OCI-LY7 (cell line): ENCODE results near the gene BLM. TPM values are rescaled to one million over a fixed set of nuclear protein-coding genes. Genes with fewer than 3 reads are reported as not detected.

Experiments used
- BruUV-seq: library from RNA; stranded (reverse); fragments of 400-500 nt; replicated peaks from 2 replicates; lab custom pipeline; 2021; lab: Mats Ljungman, UMichigan
- CTCF ChIA-PET: fragments of 300-600 bp; sonication (Branson Sonifier 250); formaldehyde crosslinking; loops from one replicate; lab custom pipeline; 2022; ENCODE audit warnings: antibody characterized with exemption; ENCODE audit not compliant: unreplicated experiment; lab: Charles Lee
- POLR2A ChIA-PET: fragments of 300-600 bp; sonication (Branson Sonifier 250); formaldehyde crosslinking; loops from one replicate; lab custom pipeline; 2022; ENCODE audit warnings: antibody characterized with exemption; lab: Charles Lee
- DNase-seq: peaks from one replicate; pipeline ENCODE4 v3.0.0-alpha.2; 2015; ENCODE audit warnings: low spot score
- H2AFZ ChIP-seq: fragments of 200-600 bp; sonication (generic), shearing (Covaris generic); 2 replicates; pipeline ENCODE4 v1.6.1; 2014; ENCODE audit warnings: mild to moderate bottlenecking, antibody characterized with exemption, low read length, moderate library complexity
- H3K27ac ChIP-seq: fragments of 200-600 bp; sonication (generic); 2 replicates; pipeline ENCODE4 v1.5.1; 2014; ENCODE audit warnings: mixed run types, low read depth, mild to moderate bottlenecking, moderate library complexity, low read length, inconsistent platforms; ENCODE audit not compliant: poor library complexity, severe bottlenecking
- H3K36me3 ChIP-seq: fragments of 200-600 bp; sonication (generic); 2 replicates; pipeline ENCODE4 v1.6.1; 2014; ENCODE audit warnings: mild to moderate bottlenecking, antibody characterized with exemption, low read length, moderate library complexity, mixed read lengths; ENCODE audit not compliant: insufficient read depth
- H3K4me1 ChIP-seq: fragments of 200-600 bp; sonication (generic); 2 replicates; pipeline ENCODE4 v1.5.1; 2014; ENCODE audit warnings: mild to moderate bottlenecking, low read length; ENCODE audit not compliant: insufficient read depth, poor library complexity, severe bottlenecking
- H3K4me2 ChIP-seq: fragments of 200-600 bp; sonication (generic); 2 replicates; pipeline ENCODE4 v1.6.1; 2014; ENCODE audit warnings: mild to moderate bottlenecking, low read length
- H3K4me3 ChIP-seq: fragments of 200-600 bp; sonication (generic); 2 replicates; pipeline ENCODE4 v1.5.1; 2014; ENCODE audit warnings: mild to moderate bottlenecking, low read depth, low read length; ENCODE audit not compliant: poor library complexity, severe bottlenecking
- H3K79me2 ChIP-seq: fragments of 200-600 bp; sonication (generic); 2 replicates; pipeline ENCODE4 v1.6.1; 2016; ENCODE audit warnings: low read depth, mild to moderate bottlenecking, low read length, moderate library complexity, mixed read lengths; ENCODE audit not compliant: insufficient read depth
- H3K9me2 ChIP-seq: fragments of 200-600 bp; sonication (generic); 2 replicates; pipeline ENCODE4 v1.6.1; 2016; ENCODE audit warnings: mild to moderate bottlenecking, low read length, mixed read lengths; ENCODE audit not compliant: insufficient read depth
- H3K9me3 ChIP-seq: fragments of 200-600 bp; sonication (generic); 2 replicates; pipeline ENCODE4 v1.6.1; 2014; ENCODE audit warnings: mild to moderate bottlenecking, mixed run types, low read length, mixed read lengths
- H4K20me1 ChIP-seq: fragments of 200-600 bp; sonication (generic); 2 replicates; pipeline ENCODE4 v1.6.1; 2014; ENCODE audit warnings: mild to moderate bottlenecking, antibody characterized with exemption, low read length, moderate library complexity, mixed read lengths; ENCODE audit not compliant: insufficient read depth
- CTCF ChIP-seq: fragments of 200-600 bp; sonication (generic); conservative IDR thresholded peaks from 2 replicates; pipeline ENCODE4 v1.5.1; 2014; ENCODE audit warnings: mild to moderate bottlenecking, antibody characterized with exemption, low read length, moderate library complexity, mixed read lengths
- EZH2phosphoT487 ChIP-seq: fragments of 200-600 bp; sonication (generic); IDR thresholded peaks from 2 replicates; pipeline ENCODE4 v1.6.1; 2018; ENCODE audit warnings: low read depth, borderline replicate concordance, mild to moderate bottlenecking, mixed run types, antibody characterized with exemption, low read length, moderate library complexity, mixed read lengths
- intact Hi-C: fragments of 100-400 bp; cut with micrococcal nuclease; formaldehyde crosslinking; loops from one replicate; pipeline ENCODE4 v1.10.0; 2022; ENCODE audit not compliant: unreplicated experiment
- total RNA-seq, 2 experiments: library from RNA; depleted of rRNA in 1 of 2; stranded (reverse); fragments of >200 nt in 1 of 2; shearing (Covaris generic) in 1 of 2; gene quantifications; 2 replicates each; pipeline ENCODE4 v1.2.3, GENCODE V29; 2014 to 2022

Gene BLM
- total RNA-seq, 2 experiments from 2014 or later = 47.1 to 51.8 TPM

GRCh38 chr15:90807074-90807785 is 90.1 kb downstream of the BLM start:
- no peaks in the 10 kb centered on the region for H3K79me2 ChIP-seq
- H2AFZ ChIP-seq = no peak overlapping the region
- CTCF ChIA-PET = no interaction called here
- H3K4me3 ChIP-seq = no peak overlapping the region
- DNase-seq = no peak
- POLR2A ChIA-PET = interaction anchor here (0.5 to 1.2 kb wide), 3 partner anchors 10 to 56 kb away, joined by 3 to 4 read pairs (median 3); no protein-coding TSS in a partner anchor
- no peak for TF ChIP-seq EZH2phosphoT487
- no peak for TF ChIP-seq CTCF
- H3K36me3 ChIP-seq = peaks cover 84% of the 10 kb centered on the region
- H3K4me2 ChIP-seq = no peak overlapping the region
- no TSS peak for BruUV-seq
- intact Hi-C loops = no loop called here
- H3K9me3 ChIP-seq = no peaks in the 10 kb centered on the region
- no peaks in the 10 kb centered on the region for H3K9me2 ChIP-seq
- no peak overlapping the region for H3K27ac ChIP-seq
- H4K20me1 ChIP-seq = no peaks in the 10 kb centered on the region
- peaks cover 4% of the 10 kb centered on the region for H3K4me1 ChIP-seq

GRCh38 chr15:90807786-90808086 is 90.6 kb downstream of the BLM start:
- no peaks in the 10 kb centered on the region for H3K9me2 ChIP-seq
- TF ChIP-seq CTCF = no peak
- no peak for TF ChIP-seq EZH2phosphoT487
- no peak for DNase-seq
- H3K27ac ChIP-seq = no peak overlapping the region
- no peak overlapping the region for H2AFZ ChIP-seq
- H3K4me2 ChIP-seq = no peak overlapping the region
- CTCF ChIA-PET = no interaction called here
- H3K9me3 ChIP-seq = no peaks in the 10 kb centered on the region
- intact Hi-C loops = no loop called here
- POLR2A ChIA-PET = interaction anchor here (0.6 to 1.2 kb wide), 3 partner anchors 11 to 55 kb away, joined by 3 to 4 read pairs (median 3); no protein-coding TSS in a partner anchor
- peaks cover 86% of the 10 kb centered on the region for H3K36me3 ChIP-seq
- H3K79me2 ChIP-seq = no peaks in the 10 kb centered on the region
- H3K4me3 ChIP-seq = no peak overlapping the region
- no TSS peak for BruUV-seq
- H4K20me1 ChIP-seq = no peaks in the 10 kb centered on the region
- H3K4me1 ChIP-seq = peaks cover 4% of the 10 kb centered on the region
